Ovary (tissue), 3 donors: ENCODE data around the gene EPAS1.

Experiments used
- POLR2A ChIP-seq: fragments of 450-650 bp; IDR thresholded peaks from one replicate; pipeline ENCODE4 v1.6.1; 2017; ENCODE audit warnings: antibody characterized with exemption, mild to moderate bottlenecking, moderate library complexity
- TF ChIP-seq, protein P1 (sequence below), 3 donors: fragments of 450-650 bp in 2 of 3; fragments of 200-600 bp in 1 of 3; IDR thresholded peaks; one replicate each; pipeline versions ENCODE4 v1.5.1 to v1.8.0; 2016 to 2022; ENCODE audit warnings: antibody characterized with exemption in 3 of 3, mild to moderate bottlenecking in 1 of 3
- donor health status: DM: no; HTN: no; CAD: no.

DNA sequence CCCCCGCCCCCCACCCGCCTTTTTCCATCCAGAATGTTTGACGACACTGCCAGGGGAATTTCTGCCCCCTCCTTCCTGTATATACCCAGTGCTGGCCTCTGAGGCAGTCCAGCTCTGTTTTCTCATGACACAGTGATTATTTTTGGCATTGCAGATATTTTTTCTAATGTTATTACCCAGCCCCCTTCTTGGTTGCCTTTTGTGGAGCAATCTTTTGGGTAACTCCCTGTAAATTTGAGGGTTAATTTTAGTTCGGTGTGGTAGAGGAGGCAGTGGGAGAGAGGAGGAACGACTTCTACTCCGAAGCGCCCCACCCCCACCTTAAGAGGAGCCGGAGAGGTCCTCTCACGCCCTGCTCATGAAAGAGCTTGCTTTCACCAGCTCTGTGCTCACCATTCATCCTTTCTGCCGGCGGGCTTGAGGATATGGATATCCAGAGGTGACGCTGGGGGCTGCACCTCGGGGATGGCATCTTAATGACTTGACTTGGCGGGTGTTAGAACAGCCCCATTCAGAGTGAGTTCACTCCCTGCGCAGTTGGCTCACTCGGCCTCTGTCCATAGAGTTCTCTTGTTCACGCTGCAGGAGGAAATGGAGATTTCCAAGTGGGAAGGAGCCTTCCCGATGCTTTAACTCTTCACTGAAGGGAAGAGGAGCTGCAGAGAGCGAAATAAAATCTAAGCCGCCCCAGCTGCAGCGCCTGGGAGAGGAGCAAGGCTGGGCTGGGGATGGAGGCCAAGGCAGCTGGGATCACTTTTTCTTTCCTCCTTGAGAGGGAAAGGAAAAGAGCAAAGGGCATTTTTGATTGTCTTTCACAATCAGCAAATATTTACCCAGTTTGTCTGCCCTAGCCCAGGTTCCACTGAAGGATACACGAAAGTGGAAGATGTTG is 38.4 kb downstream of the EPAS1 start:
- TF ChIP-seq, protein P1, sequence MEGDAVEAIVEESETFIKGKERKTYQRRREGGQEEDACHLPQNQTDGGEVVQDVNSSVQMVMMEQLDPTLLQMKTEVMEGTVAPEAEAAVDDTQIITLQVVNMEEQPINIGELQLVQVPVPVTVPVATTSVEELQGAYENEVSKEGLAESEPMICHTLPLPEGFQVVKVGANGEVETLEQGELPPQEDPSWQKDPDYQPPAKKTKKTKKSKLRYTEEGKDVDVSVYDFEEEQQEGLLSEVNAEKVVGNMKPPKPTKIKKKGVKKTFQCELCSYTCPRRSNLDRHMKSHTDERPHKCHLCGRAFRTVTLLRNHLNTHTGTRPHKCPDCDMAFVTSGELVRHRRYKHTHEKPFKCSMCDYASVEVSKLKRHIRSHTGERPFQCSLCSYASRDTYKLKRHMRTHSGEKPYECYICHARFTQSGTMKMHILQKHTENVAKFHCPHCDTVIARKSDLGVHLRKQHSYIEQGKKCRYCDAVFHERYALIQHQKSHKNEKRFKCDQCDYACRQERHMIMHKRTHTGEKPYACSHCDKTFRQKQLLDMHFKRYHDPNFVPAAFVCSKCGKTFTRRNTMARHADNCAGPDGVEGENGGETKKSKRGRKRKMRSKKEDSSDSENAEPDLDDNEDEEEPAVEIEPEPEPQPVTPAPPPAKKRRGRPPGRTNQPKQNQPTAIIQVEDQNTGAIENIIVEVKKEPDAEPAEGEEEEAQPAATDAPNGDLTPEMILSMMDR (IDR thresholded peaks at IDR 0.05), result no peak
- TF ChIP-seq POLR2A, result no peak
